Suprapubic skin (tissue), 4 donors: ENCODE measurements around the gene BBIP1. TPM values are rescaled to one million over a fixed set of nuclear protein-coding genes. Genes with fewer than 3 reads are reported as not detected.
A peak's percentile ranks its signal among the peaks of the same experiment; 100 is the strongest.
"Not testable (repeated sequence)": the region's sequence is repeated elsewhere in the genome, so short reads cannot be mapped to it uniquely, and the experiment has no call there.

Source experiments
- DNase-seq, 2 donors: peaks; one replicate each; pipeline ENCODE4 v3.0.0-alpha.2; 2019; ENCODE audit warnings: low spot score in 2 of 2
- H3K27ac ChIP-seq: fragments of 200-600 bp; sonication (generic); one replicate; pipeline ENCODE4 v1.5.1; 2019
- H3K27me3 ChIP-seq: fragments of 200-600 bp; sonication (generic); one replicate; pipeline ENCODE4 v1.5.1; 2019
- H3K36me3 ChIP-seq: fragments of 200-600 bp; sonication (generic); one replicate; pipeline ENCODE4 v1.5.1; 2019
- H3K4me1 ChIP-seq: fragments of 200-600 bp; sonication (generic); one replicate; pipeline ENCODE4 v1.5.1; 2019
- H3K4me3 ChIP-seq: fragments of 200-600 bp; sonication (generic); one replicate; pipeline ENCODE4 v1.5.1; 2019; ENCODE audit warnings: mild to moderate bottlenecking
- H3K9me3 ChIP-seq: fragments of 200-600 bp; sonication (generic); one replicate; pipeline ENCODE4 v1.5.1; 2019
- CTCF ChIP-seq, 2 donors: fragments of 200-600 bp in 1 of 2; fragments of 450-650 bp in 1 of 2; sonication (generic) in 1 of 2; IDR thresholded peaks; one replicate each; pipeline ENCODE4 v1.5.1; 2016 to 2019; ENCODE audit warnings: antibody characterized with exemption in 2 of 2, mild to moderate bottlenecking in 1 of 2, moderate library complexity in 1 of 2
- EP300 ChIP-seq: sonication (generic); formaldehyde crosslinking; IDR thresholded peaks from one replicate; pipeline ENCODE4 v1.6.1; 2017; ENCODE audit warnings: antibody characterized with exemption
- POLR2A ChIP-seq, 2 donors: fragments of 450-650 bp; IDR thresholded peaks; one replicate each; pipeline ENCODE4 v1.6.1; 2017; ENCODE audit warnings: antibody characterized with exemption in 2 of 2, mild to moderate bottlenecking in 2 of 2, moderate library complexity in 2 of 2
- POLR2AphosphoS5 ChIP-seq, 3 donors: sonication (generic); formaldehyde crosslinking; IDR thresholded peaks; one replicate each; pipeline ENCODE4 v1.6.1; 2017; ENCODE audit warnings: antibody characterized with exemption in 3 of 3
- WGBS: methylation state at CpG from one replicate; pipeline ENCODE4 v1.1.5; 2018; 5-methylcytosine and 5-hydroxymethylcytosine counted together
- total RNA-seq, 4 donors: library from RNA; depleted of rRNA; stranded (reverse); fragments of >200 nt; gene quantifications; one replicate each; pipeline ENCODE4 v1.1.0, GENCODE V29; 2016

The BBIP1 gene
- total RNA-seq, 4 donors from 2014 or later, result 6.5 to 14.0 (median 10.3) TPM

- DNase-seq, result peak in 1 of 2 donors; percentile 77
- under 1% methylated on average over 28 of the region's 44 CpGs for WGBS
Observed at GRCh38 chr10:110919971-110920881, 1.2 kb upstream of the BBIP1 start.

GRCh38 chr10:110919349-110919931 is 460 bp upstream of the BBIP1 start, which contains the start of gene SHOC2:
Gene SHOC2 (plus strand): TSS chr10:110919604. CDS start chr10:110964359, 44,755 bp downstream.
- Histone ChIP-seq H3K9me3 (no peaks in the 10 kb centered on the region), H3K27me3 (no peaks in the 10 kb centered on the region), H3K27ac (peak within 1 kb of the TSS; percentile 99), H3K36me3 (no peaks in the 10 kb centered on the region), H3K4me3 (peak within 1 kb of the TSS; percentile 86), H3K4me1 (peaks cover 39% of the 10 kb centered on the region)
- peak in 1 of 2 donors; percentile 54 for TF ChIP-seq POLR2A (IDR thresholded peaks at IDR 0.05)
- peak in 1 of 2 donors; percentile 44 for TF ChIP-seq CTCF (IDR thresholded peaks at IDR 0.05)
- no peak for TF ChIP-seq POLR2AphosphoS5 (IDR thresholded peaks at IDR 0.05)
- TF ChIP-seq EP300, result no peak
- 0% methylated on average over 20 of the region's 61 CpGs for WGBS
- peak; percentile 100 for DNase-seq

More at GRCh38 chr10:110919971-110920881, 1.2 kb upstream of the BBIP1 start:
- Histone ChIP-seq H3K4me1 (peaks cover 39% of the 10 kb centered on the region), H3K27ac (peak overlapping the region; percentile 99), H3K4me3 (peak overlapping the region; percentile 86), H3K36me3 (no peaks in the 10 kb centered on the region), H3K9me3 (no peaks in the 10 kb centered on the region), H3K27me3 (no peaks in the 10 kb centered on the region)
- no peak for TF ChIP-seq EP300
- TF ChIP-seq POLR2AphosphoS5 (IDR thresholded peaks at IDR 0.05), result no peak
- no peak for TF ChIP-seq POLR2A (IDR thresholded peaks at IDR 0.05)
- no peak for TF ChIP-seq CTCF (IDR thresholded peaks at IDR 0.05)

GRCh38 chr10:110918269-110918642 is 724 bp downstream of the BBIP1 start:
- no peaks in the 10 kb centered on the region for H3K9me3 ChIP-seq
- no peaks in the 10 kb centered on the region for H3K27me3 ChIP-seq
- peak overlapping the region; percentile 86 for H3K4me3 ChIP-seq
- H3K4me1 ChIP-seq, result peaks cover 34% of the 10 kb centered on the region
- H3K36me3 ChIP-seq, result no peaks in the 10 kb centered on the region
- TF ChIP-seq POLR2AphosphoS5 (IDR thresholded peaks at IDR 0.05), result no peak
- no peak for TF ChIP-seq POLR2A (IDR thresholded peaks at IDR 0.05)
- no peak for TF ChIP-seq EP300
- TF ChIP-seq CTCF (IDR thresholded peaks at IDR 0.05), result no peak
- H3K27ac ChIP-seq, result peak overlapping the region; percentile 99
- 2% methylated on average over 8 of the region's 15 CpGs for WGBS
- peak; percentile 97 to 98 for DNase-seq

- H3K36me3 ChIP-seq, result peaks cover 2% of the 10 kb centered on the region
- no peak for DNase-seq
- H3K27me3 ChIP-seq, result no peaks in the 10 kb centered on the region
Observed at GRCh38 chr10:110916554-110917346, 2.2 kb downstream of the BBIP1 start.

GRCh38 chr10:110915600-110915999 is 3.4 kb downstream of the BBIP1 start:
- H3K4me1 ChIP-seq, result peaks cover 13% of the 10 kb centered on the region
- H3K36me3 ChIP-seq, H3K27ac ChIP-seq, H3K9me3 ChIP-seq, H3K27me3 ChIP-seq, H3K4me3 ChIP-seq, DNase-seq: not testable (repeated sequence)
- 97% methylated on average over 4 of the region's 4 CpGs for WGBS

More at GRCh38 chr10:110916554-110917346, 2.2 kb downstream of the BBIP1 start:
- 96% methylated on average over 3 of the region's 3 CpGs for WGBS
- Histone ChIP-seq H3K4me1 (peaks cover 25% of the 10 kb centered on the region), H3K9me3 (no peaks in the 10 kb centered on the region), H3K27ac (no peak overlapping the region), H3K4me3 (no peak overlapping the region)
- TF ChIP-seq CTCF (IDR thresholded peaks at IDR 0.05) (no peak), POLR2AphosphoS5 (IDR thresholded peaks at IDR 0.05) (no peak), EP300 (no peak), POLR2A (IDR thresholded peaks at IDR 0.05) (no peak)
